Esophagus squamous epithelium (tissue), 5 donors: ENCODE data around the gene TK2. TPM values are rescaled to one million over a fixed set of nuclear protein-coding genes. Genes with fewer than 3 reads are reported as not detected.

Experiments
- DNase-seq: peaks from one replicate; lab custom pipeline; 2025; lab: John Stamatoyannopoulos, UW
- H3K27ac ChIP-seq, 4 donors: fragments of 200-600 bp; sonication (generic); one replicate each; pipeline ENCODE4 v1.5.1; 2016 to 2019; ENCODE audit warnings: mild to moderate bottlenecking in 1 of 4
- H3K27me3 ChIP-seq, 4 donors: fragments of 200-600 bp; sonication (generic); 1 replicate in 3 of 4; 2 replicates in 1 of 4; pipeline versions ENCODE4 v1.5.1 to v1.6.0; 2017 to 2021; ENCODE audit warnings: antibody characterized with exemption in 1 of 4
- H3K36me3 ChIP-seq, 3 donors: fragments of 200-600 bp; sonication (generic); one replicate each; pipeline ENCODE4 v1.5.1; 2016 to 2019
- H3K4me1 ChIP-seq, 3 donors: fragments of 200-600 bp; sonication (generic); one replicate each; pipeline ENCODE4 v1.5.1; 2017 to 2019
- H3K4me3 ChIP-seq, 4 donors: fragments of 200-600 bp; sonication (generic); 1 replicate in 3 of 4; 2 replicates in 1 of 4; pipeline ENCODE4 v1.5.1; 2016 to 2019; ENCODE audit warnings: mild to moderate bottlenecking in 2 of 4, moderate library complexity in 1 of 4
- H3K9me3 ChIP-seq, 3 donors: fragments of 200-600 bp; sonication (generic); one replicate each; pipeline ENCODE4 v1.5.1; 2016 to 2019
- POLR2A ChIP-seq, 4 donors: fragments of 450-650 bp; IDR thresholded peaks; one replicate each; pipeline ENCODE4 v1.6.1; 2017; ENCODE audit warnings: antibody characterized with exemption in 4 of 4, mild to moderate bottlenecking in 4 of 4, moderate library complexity in 3 of 4
- WGBS, 2 donors: methylation state at CpG; one replicate each; pipeline ENCODE4 v1.1.5; 2018; 5-methylcytosine and 5-hydroxymethylcytosine counted together
- intact Hi-C: fragments of 100-400 bp; cut with DNase I; formaldehyde crosslinking; loops from one replicate; pipeline ENCODE4 v1.15.0; 2022
- total RNA-seq, 4 donors: library from RNA; depleted of rRNA; stranded (reverse); fragments of >200 nt; gene quantifications; one replicate each; pipeline ENCODE4 v1.1.0, GENCODE V29; 2016
- TF ChIP-seq, protein P1 (sequence below), 6 experiments: fragments of 450-650 bp in 4 of 6; fragments of 200-600 bp in 2 of 6; sonication (generic) in 2 of 6; IDR thresholded peaks; one replicate each; pipeline ENCODE4 v1.5.1; 2016 to 2019; ENCODE audit warnings: antibody characterized with exemption in 6 of 6, mild to moderate bottlenecking in 4 of 6, moderate library complexity in 4 of 6
- donor health status: DM: yes; HTN: yes; CAD: no.

Gene TK2
- total RNA-seq, 4 donors from 2014 or later, result 5.6 to 22.5 (median 13.5) TPM

DNA sequence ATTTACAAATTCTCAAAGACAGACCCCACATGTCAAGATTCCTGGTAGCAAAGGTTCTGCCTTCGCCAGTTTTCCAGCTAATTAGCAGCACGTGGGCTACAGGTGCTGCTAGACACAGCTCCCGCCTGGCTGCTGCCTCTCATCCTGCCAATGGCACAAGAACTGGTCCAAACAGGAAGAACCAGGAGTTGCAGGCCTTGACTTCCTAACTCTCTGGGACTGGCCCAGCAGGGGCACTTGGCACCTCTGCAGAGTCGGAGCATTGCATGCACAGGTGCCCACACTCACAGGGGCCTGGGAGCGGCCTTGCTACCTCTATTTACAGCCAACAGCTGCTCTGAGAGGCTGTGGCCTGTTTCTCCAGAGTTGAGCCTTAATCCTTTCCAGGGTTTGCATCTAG lies 39.6 kb downstream of the TK2 start:
- Histone ChIP-seq H3K4me3 (no peak overlapping the region), H3K4me1 (peaks cover 56 to 86% (median 56%) of the 10 kb centered on the region in 3 donors), H3K27ac (peak overlapping the region; percentile 66 to 87 (median 80)), H3K9me3 (no peaks in the 10 kb centered on the region), H3K36me3 (peaks cover 0 to 5% (median 0%) of the 10 kb centered on the region in 3 donors), H3K27me3 (no peaks in the 10 kb centered on the region)
- DNase-seq, result no peak
- intact Hi-C loops, result no loop called here
- 60 to 66% methylated on average over 5 of the region's 5 CpGs for WGBS, 2 donors
- TF ChIP-seq, protein P1, sequence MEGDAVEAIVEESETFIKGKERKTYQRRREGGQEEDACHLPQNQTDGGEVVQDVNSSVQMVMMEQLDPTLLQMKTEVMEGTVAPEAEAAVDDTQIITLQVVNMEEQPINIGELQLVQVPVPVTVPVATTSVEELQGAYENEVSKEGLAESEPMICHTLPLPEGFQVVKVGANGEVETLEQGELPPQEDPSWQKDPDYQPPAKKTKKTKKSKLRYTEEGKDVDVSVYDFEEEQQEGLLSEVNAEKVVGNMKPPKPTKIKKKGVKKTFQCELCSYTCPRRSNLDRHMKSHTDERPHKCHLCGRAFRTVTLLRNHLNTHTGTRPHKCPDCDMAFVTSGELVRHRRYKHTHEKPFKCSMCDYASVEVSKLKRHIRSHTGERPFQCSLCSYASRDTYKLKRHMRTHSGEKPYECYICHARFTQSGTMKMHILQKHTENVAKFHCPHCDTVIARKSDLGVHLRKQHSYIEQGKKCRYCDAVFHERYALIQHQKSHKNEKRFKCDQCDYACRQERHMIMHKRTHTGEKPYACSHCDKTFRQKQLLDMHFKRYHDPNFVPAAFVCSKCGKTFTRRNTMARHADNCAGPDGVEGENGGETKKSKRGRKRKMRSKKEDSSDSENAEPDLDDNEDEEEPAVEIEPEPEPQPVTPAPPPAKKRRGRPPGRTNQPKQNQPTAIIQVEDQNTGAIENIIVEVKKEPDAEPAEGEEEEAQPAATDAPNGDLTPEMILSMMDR (IDR thresholded peaks at IDR 0.05), result no peak
- no peak for TF ChIP-seq POLR2A (IDR thresholded peaks at IDR 0.05)

DNA sequence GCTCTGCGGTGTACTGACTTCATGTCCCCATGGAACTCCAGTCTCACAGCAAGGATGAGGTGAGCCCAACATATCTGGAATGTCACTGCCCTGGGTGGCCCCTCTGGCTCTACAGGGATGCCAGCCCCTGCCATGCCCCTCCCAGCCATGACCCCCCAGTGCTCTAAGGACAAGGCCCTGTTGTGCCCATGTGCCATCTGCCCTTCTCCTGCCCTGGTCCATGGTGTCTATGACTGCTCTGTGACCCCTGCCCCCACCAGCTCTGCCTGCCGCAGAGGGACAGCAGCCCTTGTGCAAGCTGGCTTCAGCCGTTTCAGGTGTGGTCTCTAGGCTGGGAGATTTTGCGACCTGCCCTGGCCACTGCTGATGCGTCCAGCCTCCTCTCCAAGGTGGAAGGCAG lies 40.3 kb downstream of the TK2 start:
- no peak for DNase-seq
- 97 to 100% methylated on average over 1 of the region's 5 CpGs for WGBS, 2 donors
- intact Hi-C loops, result no loop called here

DNA sequence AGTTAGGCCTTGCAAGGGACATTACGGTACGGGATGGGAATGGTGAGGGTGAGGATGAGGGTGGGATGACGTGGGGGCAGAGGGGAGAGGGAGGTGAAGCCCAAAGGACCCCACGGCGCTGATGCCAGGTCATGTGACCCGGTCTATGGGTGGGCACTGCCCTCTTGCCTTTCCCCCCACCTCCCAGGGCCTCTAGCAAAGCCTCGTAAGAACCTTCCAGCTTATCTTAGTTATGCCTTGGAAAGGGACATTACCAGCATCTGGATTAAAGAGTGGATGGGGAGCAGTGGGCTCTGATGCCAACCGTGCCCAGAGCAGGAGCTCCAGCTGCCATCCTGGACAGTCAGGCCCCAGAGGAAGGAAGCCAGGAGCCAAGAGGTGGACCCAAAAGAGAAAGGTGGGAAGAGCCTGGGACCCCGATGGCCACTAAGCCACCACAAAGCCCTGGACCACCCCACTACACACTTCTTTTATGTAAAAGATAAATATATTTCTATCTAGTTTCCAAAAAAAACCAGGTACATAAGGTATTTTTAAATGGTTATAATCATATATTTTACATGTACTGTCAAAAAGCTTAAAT lies 40.9 kb downstream of the TK2 start:
- DNase-seq, result no peak
- intact Hi-C loops, result no loop called here
- H3K9me3 ChIP-seq, result no peaks in the 10 kb centered on the region
- H3K4me1 ChIP-seq, result peaks cover 53 to 76% (median 54%) of the 10 kb centered on the region in 3 donors
- H3K4me3 ChIP-seq, result peak overlapping the region in 1 of 4 donors; percentile 15
- H3K36me3 ChIP-seq, result peaks cover 0 to 4% (median 0%) of the 10 kb centered on the region in 3 donors
- WGBS, 2 donors, result 58 to 66% methylated on average over 9 of the region's 9 CpGs
- TF ChIP-seq, protein P1 (IDR thresholded peaks at IDR 0.05), result no peak
- TF ChIP-seq POLR2A (IDR thresholded peaks at IDR 0.05), result no peak
- H3K27ac ChIP-seq, result peak overlapping the region; percentile 59 to 85 (median 62)
- no peaks in the 10 kb centered on the region for H3K27me3 ChIP-seq

More for the DNA sequence above, 40.3 kb downstream of the TK2 start:
- TF ChIP-seq, protein P1 (IDR thresholded peaks at IDR 0.05), result no peak
- no peak for TF ChIP-seq POLR2A (IDR thresholded peaks at IDR 0.05)
- Histone ChIP-seq H3K4me1 (peaks cover 54 to 79% (median 54%) of the 10 kb centered on the region in 3 donors), H3K27ac (peak overlapping the region in 3 of 4 donors; percentile 19 to 85 (median 64)), H3K9me3 (no peaks in the 10 kb centered on the region), H3K4me3 (no peak overlapping the region), H3K36me3 (peaks cover 0 to 4% (median 0%) of the 10 kb centered on the region in 3 donors), H3K27me3 (no peaks in the 10 kb centered on the region)

DNA sequence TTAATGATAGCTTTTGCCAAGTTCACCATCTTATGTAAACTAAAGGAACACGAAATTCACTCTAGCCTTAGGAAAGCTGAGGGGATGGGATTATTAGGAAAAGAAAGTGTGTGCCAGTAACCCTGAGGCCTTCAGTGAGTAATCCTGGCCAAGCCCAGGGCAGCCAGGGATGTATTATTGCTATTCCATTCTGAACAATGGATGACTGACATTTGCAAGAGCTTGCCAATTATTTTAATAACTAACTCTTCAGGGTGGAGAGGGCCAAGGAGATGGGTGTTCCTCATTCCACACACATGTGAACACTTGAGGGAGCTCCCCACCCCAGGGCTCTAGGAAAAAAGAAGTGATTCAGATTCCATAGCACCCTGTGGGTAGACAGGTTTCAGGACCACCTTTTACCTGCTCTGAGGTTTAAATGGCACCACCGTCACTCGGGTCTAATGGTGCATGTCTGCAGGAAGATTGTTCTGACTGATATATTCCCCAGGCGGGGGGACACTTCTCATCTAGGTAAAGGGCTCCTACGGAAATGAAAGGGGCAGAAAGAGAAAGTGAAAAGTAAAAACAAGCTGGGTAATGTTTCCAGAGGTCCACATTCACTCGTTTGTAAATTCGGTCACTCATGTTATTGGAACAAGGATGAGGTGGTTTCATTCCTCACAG lies 41.5 kb downstream of the TK2 start:
- no peaks in the 10 kb centered on the region for H3K36me3 ChIP-seq
- DNase-seq, result no peak
- no peaks in the 10 kb centered on the region for H3K27me3 ChIP-seq
- intact Hi-C loops, result no loop called here
- no peaks in the 10 kb centered on the region for H3K9me3 ChIP-seq
- H3K27ac ChIP-seq, result peak overlapping the region; percentile 59 to 85 (median 62)
- H3K4me3 ChIP-seq, result peak overlapping the region in 1 of 4 donors; percentile 15
- H3K4me1 ChIP-seq, result peaks cover 47 to 76% (median 48%) of the 10 kb centered on the region in 3 donors
- 25 to 51% methylated on average over 7 of the region's 7 CpGs for WGBS, 2 donors
- TF ChIP-seq, protein P1 (IDR thresholded peaks at IDR 0.05), result no peak
- no peak for TF ChIP-seq POLR2A (IDR thresholded peaks at IDR 0.05)

DNA sequence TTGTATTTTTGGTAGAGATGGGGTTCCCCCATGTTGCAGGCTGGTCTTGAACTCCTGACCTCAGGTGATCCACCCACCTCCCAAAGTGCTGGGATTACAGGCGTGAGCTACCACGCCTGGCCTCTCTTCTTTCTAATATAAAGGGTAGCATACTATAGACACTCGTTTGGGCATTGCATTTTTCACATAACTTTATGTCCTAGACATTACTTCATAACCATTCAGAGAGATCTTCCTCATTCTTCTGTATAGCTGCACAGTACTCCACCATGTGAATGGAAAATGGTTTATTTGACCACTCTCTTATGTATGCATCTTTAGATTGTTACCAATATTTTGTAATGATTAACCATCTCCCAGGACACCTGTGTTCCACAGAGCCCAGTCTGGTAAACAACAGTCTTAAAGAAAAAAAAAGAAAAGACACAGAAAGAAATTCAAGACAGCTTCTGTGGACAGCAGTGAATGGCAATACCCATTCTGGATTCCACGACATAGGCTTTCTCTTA lies 42.1 kb downstream of the TK2 start:
- Histone ChIP-seq H3K9me3 (no peaks in the 10 kb centered on the region), H3K4me3 (no peak overlapping the region), H3K4me1 (peaks cover 41 to 76% (median 43%) of the 10 kb centered on the region in 3 donors), H3K36me3 (no peaks in the 10 kb centered on the region), H3K27ac (peak overlapping the region; percentile 40 to 85 (median 62)), H3K27me3 (no peaks in the 10 kb centered on the region)
- WGBS, 2 donors, result 58 to 60% methylated on average over 4 of the region's 4 CpGs
- no peak for TF ChIP-seq POLR2A (IDR thresholded peaks at IDR 0.05)
- TF ChIP-seq, protein P1 (IDR thresholded peaks at IDR 0.05), result no peak
- intact Hi-C loops, result no loop called here
- DNase-seq, result no peak
